ENCODE data around the gene OSBPL2. TPM values are rescaled to one million over a fixed set of nuclear protein-coding genes. Genes with fewer than 3 reads are reported as not detected.
A peak's percentile ranks its signal among the peaks of the same experiment; 100 is the strongest.

OSBPL2 gene
- total and polyA plus RNA-seq, 3 experiments from 2014 or later = 24.5 to 24.7 (median 24.6) TPM

DNA sequence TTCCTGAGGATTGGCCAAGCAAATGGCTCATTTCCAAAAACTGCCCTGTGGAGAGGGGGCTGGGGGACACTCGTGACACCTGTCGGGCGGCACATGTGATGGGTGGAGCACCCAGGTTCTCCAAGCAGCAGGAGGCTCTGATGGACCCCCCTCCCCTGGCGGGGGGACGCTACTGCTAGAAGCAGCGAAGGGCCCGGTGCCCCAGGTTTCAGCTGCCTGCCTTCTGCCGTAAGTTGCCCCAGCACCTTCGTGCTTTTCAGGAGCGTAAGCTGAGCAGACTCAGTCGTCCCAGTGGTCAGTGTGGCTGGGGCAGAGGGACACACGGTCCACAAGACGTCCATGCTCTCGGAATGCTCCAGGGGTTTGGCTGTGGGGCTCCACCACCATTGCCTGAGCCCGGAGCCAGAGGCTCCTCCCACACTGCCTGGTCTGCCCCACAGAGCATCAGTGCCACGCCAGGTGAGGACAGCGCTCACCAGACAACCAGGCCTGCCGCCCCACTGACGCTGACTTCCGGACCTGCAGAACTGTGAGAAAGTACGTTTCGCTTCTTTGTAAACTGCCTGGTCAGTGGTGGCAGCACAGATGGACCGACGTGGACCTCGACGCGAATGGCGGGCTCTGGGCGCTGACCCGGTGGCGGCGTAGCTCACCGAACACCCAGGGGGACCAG lies 60.4 kb downstream of the OSBPL2 start:
- DNase-seq = peak in 1 of 5 donors; percentile 40
- Histone ChIP-seq H3K4me3 (ENCODE audit: low read length) (no peak overlapping the region), H3K27ac (ENCODE audit: low read depth, low read length) (no peak overlapping the region), H3K9me3 (ENCODE audit: low read length) (no peaks in the 10 kb centered on the region), H3K27me3 (ENCODE audit: insufficient read depth, low read length, poor library complexity, severe bottlenecking) (no peaks in the 10 kb centered on the region), H3K4me1 (ENCODE audit: insufficient read depth, low read length) (peaks cover 3% of the 10 kb centered on the region), H3K36me3 (ENCODE audit: insufficient read depth, low read length) (no peaks in the 10 kb centered on the region)
- ChIA-PET POLR2A (no interaction called here), CTCF (interaction anchor here (2.2 kb wide), 1 partner anchor 318 kb away, joined by 6 read pairs; no protein-coding TSS in a partner anchor)
- H3K27me3 Mint-ChIP-seq = no peaks in the 10 kb centered on the region
- no peak overlapping the region for H3K4me3 Mint-ChIP-seq
- no peak overlapping the region for H3K27ac Mint-ChIP-seq
- H3K4me1 Mint-ChIP-seq = peaks cover 9 to 15% (median 14%) of the 10 kb centered on the region in 3 donors
- peaks cover 0 to 29% (median 3%) of the 10 kb centered on the region in 3 donors for H3K36me3 Mint-ChIP-seq
- no peaks in the 10 kb centered on the region for H3K9me3 Mint-ChIP-seq

DNA sequence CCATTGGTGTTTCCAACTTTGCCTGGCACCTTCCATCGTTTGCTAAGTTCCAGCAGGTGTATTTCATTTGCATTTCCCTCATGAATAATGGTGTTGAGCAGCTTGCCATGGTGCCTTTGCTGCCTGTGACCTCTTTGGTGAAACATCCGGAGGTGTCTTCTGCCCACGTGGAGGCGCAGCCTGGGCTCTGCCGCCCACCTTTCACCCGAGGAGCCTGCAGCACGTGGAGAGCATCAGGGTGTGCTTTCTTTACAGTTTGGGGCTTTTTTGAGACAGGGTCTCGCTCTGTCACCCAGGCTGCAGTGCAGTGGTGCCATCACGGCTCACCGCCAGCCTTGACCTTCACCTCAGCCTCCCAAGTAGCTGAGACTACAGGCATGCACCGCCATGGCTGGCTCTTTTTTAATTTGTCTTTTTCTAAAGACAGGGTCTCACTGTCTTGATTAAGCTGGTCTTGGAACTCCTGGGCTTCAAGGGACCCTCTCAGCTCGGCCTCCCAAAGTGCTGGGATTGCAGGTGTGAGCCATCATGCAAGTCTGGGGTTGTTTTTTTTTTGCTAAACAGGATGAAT lies 61.4 kb downstream of the OSBPL2 start:
- ChIA-PET CTCF (interaction anchor here (0.7 to 2.2 kb wide), 5 partner anchors 27 to 802 kb away, joined by 3 to 14 read pairs (median 4); no protein-coding TSS in a partner anchor), POLR2A (no interaction called here)
- no peak overlapping the region for H3K4me3 Mint-ChIP-seq
- Histone ChIP-seq H3K4me1 (ENCODE audit: insufficient read depth, low read length) (peaks cover 14% of the 10 kb centered on the region), H3K27me3 (ENCODE audit: insufficient read depth, low read length, poor library complexity, severe bottlenecking) (no peaks in the 10 kb centered on the region), H3K36me3 (ENCODE audit: insufficient read depth, low read length) (no peaks in the 10 kb centered on the region), H3K4me3 (ENCODE audit: low read length) (no peak overlapping the region), H3K27ac (ENCODE audit: low read depth, low read length) (no peak overlapping the region), H3K9me3 (ENCODE audit: low read length) (no peaks in the 10 kb centered on the region)
- no peaks in the 10 kb centered on the region for H3K27me3 Mint-ChIP-seq
- DNase-seq = no peak
- H3K27ac Mint-ChIP-seq = no peak overlapping the region
- H3K9me3 Mint-ChIP-seq = no peaks in the 10 kb centered on the region
- H3K36me3 Mint-ChIP-seq = peaks cover 0 to 28% (median 0%) of the 10 kb centered on the region in 3 donors
- H3K4me1 Mint-ChIP-seq = peaks cover 19 to 21% (median 21%) of the 10 kb centered on the region in 3 donors

DNA sequence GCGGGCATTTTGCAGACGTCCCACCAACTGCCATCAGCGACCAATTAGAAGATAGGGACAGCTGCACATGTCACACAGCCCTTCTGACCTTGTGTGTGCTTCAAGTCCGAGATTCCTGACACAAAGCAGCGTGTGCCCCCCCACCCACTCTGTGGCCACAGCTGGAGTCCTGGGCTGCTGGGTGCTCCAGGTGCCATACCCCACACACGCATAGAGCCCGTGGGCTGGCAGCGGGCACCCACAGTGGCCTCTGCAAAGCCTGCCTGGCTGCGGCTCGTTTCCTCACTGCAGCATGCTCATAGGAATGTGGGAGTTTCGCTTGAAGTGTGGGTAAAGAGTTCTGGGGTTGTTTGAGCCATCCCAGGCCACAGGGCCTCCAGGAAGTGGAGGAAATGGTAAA lies 62.0 kb downstream of the OSBPL2 start:
- Mint-ChIP-seq H3K4me3 (peak overlapping the region in 1 of 7 donors; percentile 63), H3K36me3 (peaks cover 0 to 29% (median 0%) of the 10 kb centered on the region in 3 donors), H3K9me3 (no peaks in the 10 kb centered on the region), H3K27me3 (no peaks in the 10 kb centered on the region), H3K4me1 (peaks cover 24 to 27% (median 24%) of the 10 kb centered on the region in 3 donors), H3K27ac (peak overlapping the region in 2 of 8 donors; percentile 45 to 72)
- ChIA-PET CTCF (interaction anchor here (0.7 to 2.2 kb wide), 8 partner anchors 15 to 802 kb away, joined by 3 to 14 read pairs (median 3); no protein-coding TSS in a partner anchor), POLR2A (no interaction called here)
- peaks cover 19% of the 10 kb centered on the region for H3K4me1 ChIP-seq (ENCODE audit: insufficient read depth, low read length)
- DNase-seq = peak in 1 of 5 donors; percentile 40
- H3K4me3 ChIP-seq (ENCODE audit: low read length) = no peak overlapping the region
- H3K27ac ChIP-seq (ENCODE audit: low read depth, low read length) = no peak overlapping the region
- no peaks in the 10 kb centered on the region for H3K27me3 ChIP-seq (ENCODE audit: insufficient read depth, low read length, poor library complexity, severe bottlenecking)
- H3K36me3 ChIP-seq (ENCODE audit: insufficient read depth, low read length) = peaks cover 4% of the 10 kb centered on the region
- no peaks in the 10 kb centered on the region for H3K9me3 ChIP-seq (ENCODE audit: low read length)

DNA sequence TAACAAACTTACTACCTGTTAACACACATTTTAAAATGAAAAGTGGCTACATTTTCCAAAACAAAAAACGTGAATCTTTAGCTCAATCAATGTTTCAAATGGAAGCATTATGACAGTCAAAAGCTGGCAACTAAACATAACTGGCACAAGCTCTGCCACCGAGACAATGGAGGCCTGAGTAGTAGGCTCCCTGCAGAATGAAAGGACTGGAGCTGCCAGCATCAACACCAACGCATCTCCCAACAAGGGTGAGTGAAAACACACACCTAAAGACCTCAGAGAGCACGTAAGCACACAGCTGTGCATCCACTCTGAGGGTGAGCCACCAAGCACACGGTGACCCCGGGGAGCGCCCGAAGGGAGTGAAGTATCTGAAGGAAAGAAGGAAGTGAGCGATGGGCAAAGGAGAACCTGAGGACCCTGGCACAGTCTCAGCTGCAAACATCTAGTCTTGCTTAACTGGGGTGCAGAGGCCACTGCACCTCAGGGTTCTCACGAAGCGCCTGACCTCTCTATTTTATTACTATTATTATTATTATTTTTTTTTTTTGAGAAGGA lies 62.9 kb downstream of the OSBPL2 start:
- peak overlapping the region in 3 of 8 donors; percentile 72 to 98 (median 87) for H3K27ac Mint-ChIP-seq
- H3K9me3 Mint-ChIP-seq = no peaks in the 10 kb centered on the region
- Histone ChIP-seq H3K4me1 (ENCODE audit: insufficient read depth, low read length) (peaks cover 26% of the 10 kb centered on the region), H3K36me3 (ENCODE audit: insufficient read depth, low read length) (peaks cover 5% of the 10 kb centered on the region), H3K9me3 (ENCODE audit: low read length) (no peaks in the 10 kb centered on the region), H3K4me3 (ENCODE audit: low read length) (no peak overlapping the region), H3K27me3 (ENCODE audit: insufficient read depth, low read length, poor library complexity, severe bottlenecking) (no peaks in the 10 kb centered on the region), H3K27ac (ENCODE audit: low read depth, low read length) (no peak overlapping the region)
- ChIA-PET CTCF (interaction anchor here (0.8 to 2.2 kb wide), 6 partner anchors 15 to 801 kb away, joined by 3 to 14 read pairs (median 3); no protein-coding TSS in a partner anchor), POLR2A (no interaction called here)
- H3K4me1 Mint-ChIP-seq = peaks cover 27 to 31% (median 31%) of the 10 kb centered on the region in 3 donors
- no peak for DNase-seq
- no peaks in the 10 kb centered on the region for H3K27me3 Mint-ChIP-seq
- peaks cover 0 to 30% (median 2%) of the 10 kb centered on the region in 3 donors for H3K36me3 Mint-ChIP-seq
- H3K4me3 Mint-ChIP-seq = peak overlapping the region in 5 of 7 donors; percentile 66 to 97 (median 71)

DNA sequence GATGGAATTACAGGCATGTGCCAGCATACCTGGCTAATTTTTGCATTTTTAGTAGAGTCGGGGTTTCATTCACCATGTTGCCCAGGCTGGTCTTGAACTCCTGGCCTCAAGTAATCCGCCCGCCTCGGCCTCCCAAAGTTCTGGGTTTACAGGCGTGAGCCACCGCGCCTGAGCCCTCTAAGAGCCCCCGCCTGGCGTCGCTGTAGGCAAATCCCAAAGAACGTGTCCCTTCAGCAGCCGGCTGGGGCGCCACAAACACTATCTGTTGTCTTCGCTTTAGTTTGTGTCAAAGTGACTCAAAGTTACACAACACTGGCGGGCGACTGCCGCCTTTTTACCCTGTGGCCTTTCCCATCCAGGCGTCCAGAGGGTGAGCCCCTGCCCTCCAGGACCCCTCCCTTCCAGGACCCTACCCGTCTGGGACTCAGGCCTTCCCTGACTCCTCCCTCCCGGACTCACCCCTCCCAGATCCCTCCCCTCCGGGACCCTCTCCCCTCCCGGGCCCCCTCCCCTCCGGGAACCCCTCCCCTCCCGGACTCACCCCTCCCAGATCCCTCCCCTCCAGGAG lies 63.5 kb downstream of the OSBPL2 start:
- peak overlapping the region; percentile 87 to 99 (median 98) for H3K27ac Mint-ChIP-seq
- POLR2A ChIA-PET = interaction anchor here (0.6 kb wide), 2 partner anchors 14 to 106 kb away, joined by 3 read pairs; no protein-coding TSS in a partner anchor
- DNase-seq = peak; percentile 78 to 91 (median 80)
- Histone ChIP-seq H3K4me3 (ENCODE audit: low read length) (peak overlapping the region; percentile 84), H3K27ac (ENCODE audit: low read depth, low read length) (peak overlapping the region; percentile 94), H3K4me1 (ENCODE audit: insufficient read depth, low read length) (peaks cover 26% of the 10 kb centered on the region), H3K9me3 (ENCODE audit: low read length) (no peaks in the 10 kb centered on the region), H3K36me3 (ENCODE audit: insufficient read depth, low read length) (peaks cover 8% of the 10 kb centered on the region), H3K27me3 (ENCODE audit: insufficient read depth, low read length, poor library complexity, severe bottlenecking) (no peaks in the 10 kb centered on the region)
- peaks cover 27 to 31% (median 31%) of the 10 kb centered on the region in 3 donors for H3K4me1 Mint-ChIP-seq
- no peaks in the 10 kb centered on the region for H3K27me3 Mint-ChIP-seq
- peaks cover 0 to 34% (median 2%) of the 10 kb centered on the region in 3 donors for H3K36me3 Mint-ChIP-seq
- peak overlapping the region; percentile 90 to 98 (median 94) for H3K4me3 Mint-ChIP-seq
- H3K9me3 Mint-ChIP-seq = no peaks in the 10 kb centered on the region
- CTCF ChIA-PET = interaction anchor here (1.1 to 1.6 kb wide), 2 partner anchors 15 to 85 kb away, joined by 3 to 5 read pairs; partner anchors contain the start of gene RPS21

DNA sequence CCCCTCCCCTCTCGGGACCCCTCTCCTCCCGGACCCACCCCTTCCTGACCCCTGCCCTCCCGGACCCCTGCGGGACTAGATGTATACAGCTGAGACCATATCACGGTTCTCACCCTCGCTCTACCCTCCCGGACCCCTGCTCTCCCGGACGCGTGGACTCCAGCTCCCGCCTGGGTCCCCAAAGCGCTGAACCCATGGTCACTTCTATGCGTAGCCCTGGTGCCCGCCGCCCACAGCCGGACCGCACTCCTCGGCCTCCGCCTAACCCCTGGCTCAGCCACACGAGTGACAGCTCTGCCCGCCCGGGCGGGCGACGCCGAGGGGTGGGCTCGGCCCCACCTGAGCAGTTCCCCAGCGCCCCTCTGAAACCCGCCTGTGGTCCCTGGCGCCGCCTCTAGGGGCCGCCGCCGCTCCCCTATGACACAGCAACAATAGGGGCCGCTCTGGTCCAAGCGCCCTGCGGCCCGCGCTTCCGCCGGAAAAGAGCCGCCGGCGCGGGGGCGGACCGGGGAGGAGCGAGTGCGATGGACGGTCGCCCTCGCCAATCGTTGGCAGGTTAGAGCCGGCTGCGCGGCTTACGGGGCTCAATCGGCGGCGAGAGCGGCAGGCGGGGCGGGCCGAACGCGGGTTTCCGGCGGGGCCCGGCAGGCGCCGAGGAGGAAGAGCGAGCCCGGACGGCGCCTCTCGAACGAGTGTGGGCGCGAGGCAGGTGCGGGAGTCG lies 64.2 kb downstream of the OSBPL2 start, which contains the start of gene ADRM1:
ADRM1 (plus strand) TSS at position 657 of the 721 bp plus-strand sequence. CDS start 572 bp downstream, outside the sequence.
- Histone ChIP-seq H3K4me1 (ENCODE audit: insufficient read depth, low read length) (peaks cover 26% of the 10 kb centered on the region), H3K36me3 (ENCODE audit: insufficient read depth, low read length) (peaks cover 11% of the 10 kb centered on the region), H3K27me3 (ENCODE audit: insufficient read depth, low read length, poor library complexity, severe bottlenecking) (no peaks in the 10 kb centered on the region), H3K4me3 (ENCODE audit: low read length) (peak within 1 kb of the TSS; percentile 84), H3K27ac (ENCODE audit: low read depth, low read length) (peak within 1 kb of the TSS; percentile 94), H3K9me3 (ENCODE audit: low read length) (no peaks in the 10 kb centered on the region)
- POLR2A ChIA-PET = interaction anchor here (0.6 kb wide), 2 partner anchors 14 to 106 kb away, joined by 3 read pairs; no protein-coding TSS in a partner anchor
- peaks cover 0 to 40% (median 2%) of the 10 kb centered on the region in 3 donors for H3K36me3 Mint-ChIP-seq
- peak within 1 kb of the TSS; percentile 87 to 99 (median 98) for H3K27ac Mint-ChIP-seq
- CTCF ChIA-PET = interaction anchor here (1.1 to 1.6 kb wide), 2 partner anchors 16 to 84 kb away, joined by 3 to 5 read pairs; partner anchors contain the start of gene RPS21
- peak; percentile 93 to 97 (median 95) for DNase-seq
- H3K27me3 Mint-ChIP-seq = no peaks in the 10 kb centered on the region
- H3K4me3 Mint-ChIP-seq = peak within 1 kb of the TSS; percentile 90 to 98 (median 94)
- H3K4me1 Mint-ChIP-seq = peaks cover 27 to 31% (median 31%) of the 10 kb centered on the region in 3 donors
- H3K9me3 Mint-ChIP-seq = no peaks in the 10 kb centered on the region

DNA sequence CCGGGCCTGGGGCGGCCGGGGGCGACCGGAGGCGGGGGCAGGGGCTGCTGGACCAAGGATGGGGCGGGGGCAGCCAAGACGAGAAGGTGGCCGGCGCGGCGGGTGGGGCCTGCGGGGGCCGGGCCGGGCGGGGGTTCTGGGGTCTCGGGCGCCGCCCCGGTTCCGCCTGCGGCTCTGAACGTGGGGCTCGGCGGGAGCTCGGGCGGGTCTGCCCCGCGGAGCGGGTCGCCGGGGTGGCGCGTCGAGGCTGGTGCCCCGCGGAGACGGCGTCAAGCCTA lies 64.7 kb downstream of the OSBPL2 start:
- H3K9me3 Mint-ChIP-seq = no peaks in the 10 kb centered on the region
- peak overlapping the region; percentile 64 for H3K27ac ChIP-seq (ENCODE audit: low read depth, low read length)
- CTCF ChIA-PET = interaction anchor here (1.6 kb wide), 1 partner anchor 84 kb away, joined by 5 read pairs; the partner anchor contains the start of gene RPS21
- peaks cover 0 to 45% (median 2%) of the 10 kb centered on the region in 3 donors for H3K36me3 Mint-ChIP-seq
- H3K4me1 Mint-ChIP-seq = peaks cover 27 to 31% (median 31%) of the 10 kb centered on the region in 3 donors
- no peaks in the 10 kb centered on the region for H3K27me3 ChIP-seq (ENCODE audit: insufficient read depth, low read length, poor library complexity, severe bottlenecking)
- POLR2A ChIA-PET = no interaction called here
- H3K36me3 ChIP-seq (ENCODE audit: insufficient read depth, low read length) = peaks cover 11% of the 10 kb centered on the region
- H3K4me3 ChIP-seq (ENCODE audit: low read length) = peak overlapping the region; percentile 83
- H3K4me3 Mint-ChIP-seq = peak overlapping the region; percentile 90 to 98 (median 94)
- H3K27me3 Mint-ChIP-seq = no peaks in the 10 kb centered on the region
- peaks cover 26% of the 10 kb centered on the region for H3K4me1 ChIP-seq (ENCODE audit: insufficient read depth, low read length)
- DNase-seq = no peak
- H3K9me3 ChIP-seq (ENCODE audit: low read length) = no peaks in the 10 kb centered on the region
- H3K27ac Mint-ChIP-seq = peak overlapping the region in 5 of 8 donors; percentile 29 to 98 (median 89)
